PC-9 (cell line): ENCODE measurements around the gene CTDNEP1. TPM values are rescaled to one million over a fixed set of nuclear protein-coding genes. Genes with fewer than 3 reads are reported as not detected.

ENCODE experiments used
- BruUV-seq: library from RNA; stranded (reverse); fragments of 400-500 nt; replicated peaks from 2 replicates; lab custom pipeline; 2021; lab: Mats Ljungman, UMichigan
- CTCF ChIA-PET: fragments of 300-600 bp; sonication (Branson Sonifier 250); formaldehyde crosslinking; loops from one replicate; lab custom pipeline; 2022; ENCODE audit warnings: antibody characterized with exemption; lab: Charles Lee
- POLR2A ChIA-PET: fragments of 300-600 bp; sonication (Branson Sonifier 250); formaldehyde crosslinking; loops from one replicate; lab custom pipeline; 2022; ENCODE audit warnings: antibody characterized with exemption; ENCODE audit not compliant: unreplicated experiment; lab: Charles Lee
- DNase-seq, 2 experiments: peaks; one replicate each; pipeline versions ENCODE4 v3.0.0 to v3.0.0-alpha.2; 2015 to 2022; ENCODE audit warnings: mixed read lengths in 1 of 2
- H2AFZ ChIP-seq: fragments of 200-600 bp; sonication (generic); 2 replicates; pipeline ENCODE4 v1.8.1; 2017; ENCODE audit warnings: antibody characterized with exemption
- H3F3A ChIP-seq: fragments of 200-600 bp; sonication (generic); 2 replicates; pipeline ENCODE4 v1.8.1; 2017; ENCODE audit warnings: antibody characterized with exemption, mild to moderate bottlenecking, low read depth; ENCODE audit not compliant: insufficient read depth
- H3K27ac ChIP-seq: fragments of 200-600 bp; sonication (generic); 2 replicates; pipeline ENCODE4 v1.6.1; 2016; ENCODE audit warnings: mixed run types
- H3K27me3 ChIP-seq: fragments of 200-600 bp; sonication (generic); 2 replicates; pipeline ENCODE4 v1.6.1; 2016; ENCODE audit warnings: low read depth, mixed run types; ENCODE audit not compliant: insufficient read depth
- H3K36me3 ChIP-seq: fragments of 200-600 bp; sonication (generic); 2 replicates; pipeline ENCODE4 v1.6.1; 2016; ENCODE audit warnings: low read depth, mixed run types
- H3K4me1 ChIP-seq: fragments of 200-600 bp; sonication (generic); replicated peaks from 2 replicates; pipeline ENCODE4 v1.6.1; 2016; ENCODE audit warnings: mixed run types; ENCODE audit not compliant: insufficient read depth
- H3K4me2 ChIP-seq: fragments of 200-600 bp; sonication (generic); 2 replicates; pipeline ENCODE4 v1.6.1; 2017; ENCODE audit warnings: mixed run types
- H3K4me3 ChIP-seq: fragments of 200-600 bp; sonication (generic); 2 replicates; pipeline ENCODE4 v1.6.1; 2016; ENCODE audit warnings: mixed run types
- H3K79me2 ChIP-seq: fragments of 200-600 bp; sonication (generic); 2 replicates; pipeline ENCODE4 v1.6.1; 2017; ENCODE audit warnings: low read depth, mixed run types
- H3K9me2 ChIP-seq: fragments of 200-600 bp; sonication (generic); 2 replicates; pipeline ENCODE4 v1.8.1; 2017; ENCODE audit warnings: mild to moderate bottlenecking; ENCODE audit not compliant: insufficient read depth
- H3K9me3 ChIP-seq: fragments of 200-600 bp; sonication (generic); 2 replicates; pipeline ENCODE4 v1.8.1; 2016; ENCODE audit warnings: low read depth; ENCODE audit not compliant: insufficient read depth
- H4K20me1 ChIP-seq: fragments of 200-600 bp; sonication (generic); 2 replicates; pipeline ENCODE4 v1.8.1; 2017; ENCODE audit not compliant: insufficient read depth
- CTCF ChIP-seq: fragments of 200-600 bp; sonication (generic); conservative IDR thresholded peaks from 2 replicates; pipeline ENCODE4 v1.6.1; 2017; ENCODE audit warnings: mixed run types, antibody characterized with exemption, mild to moderate bottlenecking, moderate library complexity
- EZH2 ChIP-seq: fragments of 200-600 bp; sonication (generic); IDR thresholded peaks from 2 replicates; pipeline ENCODE4 v1.8.0; 2017; ENCODE audit warnings: antibody characterized with exemption, low read depth
- intact Hi-C: fragments of 100-400 bp; cut with micrococcal nuclease; formaldehyde crosslinking; loops from one replicate; pipeline ENCODE4 v1.10.0; 2022; ENCODE audit not compliant: unreplicated experiment
- total RNA-seq: library from RNA; stranded (reverse); gene quantifications from 2 replicates; pipeline ENCODE4 v1.2.3, GENCODE V29; 2021

The CTDNEP1 gene
- total RNA-seq, 1 experiment from 2014 or later = 203 TPM

- intact Hi-C loops = no loop called here
- CTCF ChIA-PET = no interaction called here
- H3K27ac ChIP-seq = no peak overlapping the region
- no TSS peak for BruUV-seq
- H3K9me2 ChIP-seq = no peaks in the 10 kb centered on the region
- POLR2A ChIA-PET = interaction anchor here (0.6 kb wide), 1 partner anchor 25 kb away, joined by 4 read pairs; no protein-coding TSS in a partner anchor
- TF ChIP-seq CTCF (no peak), EZH2 (no peak)
- H3F3A ChIP-seq = peaks cover 45% of the 10 kb centered on the region
- H3K9me3 ChIP-seq = no peaks in the 10 kb centered on the region
- H3K79me2 ChIP-seq = peaks cover 12% of the 10 kb centered on the region
- peaks cover 9% of the 10 kb centered on the region for H4K20me1 ChIP-seq
- DNase-seq = no peak
- peak overlapping the region; percentile 51; the same call in 1 of the 2 replicates for H3K4me2 ChIP-seq
- no peak overlapping the region; the same call in 1 of the 2 replicates for H3K4me3 ChIP-seq
- no peak overlapping the region for H2AFZ ChIP-seq
- H3K27me3 ChIP-seq = no peaks in the 10 kb centered on the region
- H3K4me1 ChIP-seq = peaks cover 30% of the 10 kb centered on the region
- H3K36me3 ChIP-seq = peaks cover 6% of the 10 kb centered on the region
These were observed 35.1 kb downstream of the CTDNEP1 start for GRCh38 chr17:7216242-7217112.

GRCh38 chr17:7215652-7216180 lies 35.8 kb downstream of the CTDNEP1 start:
- CTCF ChIA-PET = no interaction called here
- DNase-seq = no peak
- Histone ChIP-seq H3K79me2 (0 out of 2 replicates have a peak, but pooled peaks cover 4% of the 10 kb centered on the region), H3K9me3 (no peaks in the 10 kb centered on the region), H3K36me3 (no peaks in the 10 kb centered on the region), H3K27ac (no peak overlapping the region), H3K4me1 (peaks cover 22% of the 10 kb centered on the region), H4K20me1 (peaks cover 2% of the 10 kb centered on the region), H3F3A (peaks cover 38% of the 10 kb centered on the region), H2AFZ (no peak overlapping the region), H3K27me3 (no peaks in the 10 kb centered on the region), H3K9me2 (no peaks in the 10 kb centered on the region), H3K4me3 (no peak overlapping the region), H3K4me2 (peak overlapping the region; percentile 51)
- TF ChIP-seq EZH2 = no peak
- TF ChIP-seq CTCF = no peak
- BruUV-seq = no TSS peak
- intact Hi-C loops = loop anchor here (1.0 to 2.0 kb wide), 2 partner anchors 46 to 169 kb away; no protein-coding TSS in a partner anchor
- POLR2A ChIA-PET = interaction anchor here (0.5 to 0.7 kb wide), 3 partner anchors 8 to 188 kb away, joined by 4 to 5 read pairs (median 4); no protein-coding TSS in a partner anchor

- Histone ChIP-seq H4K20me1 (no peaks in the 10 kb centered on the region), H3K79me2 (0 out of 2 replicates have a peak, but pooled peaks cover 3% of the 10 kb centered on the region), H3F3A (peaks cover 36% of the 10 kb centered on the region), H3K27ac (no peak overlapping the region), H3K4me1 (peaks cover 21% of the 10 kb centered on the region), H3K4me2 (peak overlapping the region; percentile 71), H3K4me3 (no peak overlapping the region), H3K9me2 (no peaks in the 10 kb centered on the region), H3K9me3 (no peaks in the 10 kb centered on the region), H2AFZ (no peak overlapping the region), H3K36me3 (no peaks in the 10 kb centered on the region), H3K27me3 (no peaks in the 10 kb centered on the region)
- no TSS peak for BruUV-seq
- ChIA-PET CTCF (no interaction called here), POLR2A (interaction anchor here (0.5 to 0.7 kb wide), 2 partner anchors 9 to 188 kb away, joined by 4 to 5 read pairs; no protein-coding TSS in a partner anchor)
- no peak; the same call in 1 of the 2 replicates for TF ChIP-seq CTCF
- no peak for TF ChIP-seq EZH2
- no peak for DNase-seq
- intact Hi-C loops = loop anchor here (1.0 to 2.0 kb wide), 2 partner anchors 46 to 168 kb away; no protein-coding TSS in a partner anchor
These were observed 36.3 kb downstream of the CTDNEP1 start for GRCh38 chr17:7215136-7215638.
